Activated CD4-positive, alpha-beta T cell treated with anti-CD3 and anti-CD28 coated beads, Interleukin-2, Interleukin-4, amounts not matched to agents 100 ng/mL and 50 ng/mL, durations not matched to agents 16 hours and 8 hours (primary cell): ENCODE results near the gene NAAA.
A peak's percentile ranks its signal among the peaks of the same experiment; 100 is the strongest.
"Not testable (repeated sequence)": the region's sequence is repeated elsewhere in the genome, so short reads cannot be mapped to it uniquely, and the experiment has no call there.

Source experiments
- DNase-seq: peaks from one replicate; pipeline ENCODE4 v3.0.0-alpha.2; 2020; ENCODE audit warnings: low spot score

NAAA gene

DNA sequence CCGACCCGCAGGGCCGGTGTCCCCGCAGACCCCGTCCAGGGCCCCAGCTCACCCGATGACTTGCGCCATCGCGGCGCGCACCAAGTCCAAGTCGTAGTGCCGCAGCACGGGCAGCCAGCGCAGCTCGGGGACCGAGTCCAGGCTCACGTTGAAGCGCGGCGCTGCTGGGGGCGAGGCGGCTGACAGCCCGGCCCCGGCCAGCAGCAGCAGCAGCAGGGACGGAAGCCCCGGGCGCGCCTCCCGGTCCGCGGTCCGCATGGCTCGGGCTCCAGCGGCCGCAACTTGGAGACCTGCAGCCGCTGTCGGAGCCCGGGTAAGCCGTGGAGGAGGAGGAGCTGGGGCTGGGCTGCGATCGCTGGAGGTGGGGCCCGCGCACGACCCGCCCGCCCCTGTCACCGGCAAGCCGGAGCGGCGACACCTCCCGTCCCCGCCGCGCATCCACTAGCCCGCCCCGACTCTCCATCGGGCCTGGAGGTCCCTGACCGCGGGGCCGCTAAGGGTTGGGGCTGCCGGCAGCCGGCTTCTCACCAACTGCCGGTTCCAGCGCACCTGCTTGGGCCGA lies at the start of gene NAAA:
NAAA (minus strand) TSS at position 322 of the 562 bp plus-strand sequence; CDS start at position 258, 64 bp downstream.
- DNase-seq = peak; percentile 86

DNA sequence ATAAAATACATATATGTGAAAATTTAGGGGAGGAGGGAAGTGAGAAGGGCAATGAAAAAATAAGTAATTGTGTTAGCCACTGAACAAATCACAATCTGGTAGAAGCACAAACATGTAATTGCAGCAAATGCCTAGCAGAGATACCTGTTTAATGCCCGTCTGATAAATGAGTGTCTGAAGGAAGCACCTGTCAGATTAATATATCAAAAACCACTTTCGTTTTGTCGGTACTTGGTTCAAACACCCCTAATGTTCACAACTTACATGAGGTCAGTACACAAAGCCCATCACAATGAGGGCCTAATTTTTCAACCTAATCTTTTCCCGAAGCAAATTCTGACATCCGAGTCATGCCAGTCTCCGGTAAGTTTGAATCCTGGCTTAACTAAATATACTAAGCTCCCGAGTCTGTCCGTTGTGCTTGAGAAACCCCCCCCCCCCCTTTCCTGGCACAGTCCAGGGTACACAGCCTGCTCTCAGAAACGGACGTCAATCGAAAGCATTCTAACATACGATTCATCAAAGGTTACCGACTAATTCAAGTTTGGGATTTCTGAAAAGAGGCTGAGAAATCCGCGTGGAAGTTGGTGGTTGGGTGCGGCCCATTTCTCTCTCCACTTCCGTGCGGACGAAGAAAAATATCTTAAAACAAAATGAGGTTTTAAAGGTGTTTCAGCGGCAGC lies 49.2 kb upstream of the NAAA start:
- no peak for DNase-seq

DNA sequence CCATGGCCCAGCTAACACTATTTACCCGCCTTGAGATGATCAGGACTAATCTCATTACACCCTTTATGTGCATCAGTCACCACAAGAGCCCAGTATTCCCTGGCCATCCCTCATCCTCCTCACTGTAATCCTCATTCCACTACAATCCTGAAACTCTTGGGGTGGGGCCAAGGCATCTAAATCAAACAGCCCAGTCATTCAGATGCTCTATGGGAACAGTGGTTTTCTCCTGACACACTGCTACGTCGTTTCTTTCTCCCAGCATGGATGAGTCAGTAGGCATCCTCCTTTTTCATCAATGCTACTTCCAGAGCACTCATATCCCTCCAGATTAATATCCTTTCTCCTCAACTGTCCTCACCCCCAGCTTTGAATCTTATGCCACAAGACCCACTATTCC lies 44.3 kb upstream of the NAAA start:
- DNase-seq = no peak

DNA sequence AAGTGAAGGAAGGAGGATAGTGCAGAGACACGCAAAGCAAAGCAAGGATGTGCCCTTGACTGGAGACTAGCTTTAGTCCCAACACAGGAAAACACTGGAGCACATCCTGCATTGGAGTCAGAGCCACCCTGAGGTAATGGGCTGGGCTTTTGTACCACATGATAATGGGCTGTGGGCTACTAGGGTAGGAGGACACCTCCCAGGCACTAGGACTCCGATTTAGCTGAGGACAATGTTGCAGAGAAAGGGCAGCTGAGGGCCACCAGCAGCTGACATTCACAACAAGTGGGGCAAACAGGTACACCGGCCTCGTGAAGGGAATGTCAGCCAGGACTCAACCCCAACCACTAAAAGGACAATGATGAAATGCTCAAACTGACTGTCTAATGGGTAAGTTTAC lies 39.8 kb upstream of the NAAA start:
- no peak for DNase-seq

DNA sequence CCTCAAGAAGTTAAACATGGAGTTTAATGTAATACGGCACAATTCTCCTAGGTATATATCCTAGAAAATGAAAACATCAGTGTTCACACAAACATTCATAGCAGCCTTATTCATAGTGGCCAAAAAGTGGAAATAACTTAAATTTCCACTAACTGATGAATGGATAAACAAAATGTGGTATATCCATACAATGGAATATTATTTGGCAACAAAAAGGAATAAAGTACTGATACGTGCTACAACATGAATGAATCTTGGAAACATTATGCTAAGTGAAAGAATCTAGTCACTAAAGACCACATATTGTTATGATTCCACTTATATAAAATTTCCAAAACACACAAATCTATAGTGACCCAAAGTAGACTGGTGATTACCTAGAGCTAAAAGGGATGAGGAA lies 35.4 kb upstream of the NAAA start:
- no peak for DNase-seq

DNA sequence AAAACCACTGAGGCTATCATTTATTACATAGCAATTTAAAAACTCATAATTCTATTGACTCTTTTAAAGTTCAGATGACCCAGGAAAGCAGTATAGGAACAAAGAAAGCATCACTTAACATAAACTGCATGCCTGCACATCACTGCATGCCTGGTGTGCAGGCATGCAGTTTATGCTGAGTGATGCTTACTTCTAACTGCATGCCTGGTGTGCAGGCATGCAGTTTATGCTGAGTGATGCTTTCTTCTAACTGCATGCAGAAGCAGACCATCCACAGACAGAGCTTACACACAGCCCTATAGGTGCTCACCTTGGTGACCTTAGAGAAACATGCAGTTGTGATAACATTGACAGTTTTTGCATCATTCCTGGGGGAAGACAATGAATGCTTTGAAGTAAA lies 33.0 kb upstream of the NAAA start:
- no peak for DNase-seq

DNA sequence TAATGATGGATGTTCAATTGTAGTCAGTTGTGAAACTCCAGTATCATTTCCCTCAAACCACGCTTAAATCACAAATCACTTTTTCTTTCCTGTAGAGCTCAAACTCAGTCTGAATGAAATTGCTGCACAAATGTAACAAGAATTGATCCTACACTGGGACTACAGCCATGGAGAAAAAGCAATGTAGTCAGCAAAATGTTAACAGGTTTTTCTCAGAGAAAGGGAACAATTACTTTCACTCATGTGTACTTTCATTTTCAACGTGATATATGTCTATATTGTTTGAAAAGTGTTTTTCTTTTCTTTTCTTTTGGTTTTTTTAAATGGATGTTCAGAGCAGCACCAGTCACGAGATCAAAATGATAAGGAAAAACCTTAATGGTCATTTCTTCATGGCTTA lies 27.3 kb upstream of the NAAA start:
- no peak for DNase-seq

DNA sequence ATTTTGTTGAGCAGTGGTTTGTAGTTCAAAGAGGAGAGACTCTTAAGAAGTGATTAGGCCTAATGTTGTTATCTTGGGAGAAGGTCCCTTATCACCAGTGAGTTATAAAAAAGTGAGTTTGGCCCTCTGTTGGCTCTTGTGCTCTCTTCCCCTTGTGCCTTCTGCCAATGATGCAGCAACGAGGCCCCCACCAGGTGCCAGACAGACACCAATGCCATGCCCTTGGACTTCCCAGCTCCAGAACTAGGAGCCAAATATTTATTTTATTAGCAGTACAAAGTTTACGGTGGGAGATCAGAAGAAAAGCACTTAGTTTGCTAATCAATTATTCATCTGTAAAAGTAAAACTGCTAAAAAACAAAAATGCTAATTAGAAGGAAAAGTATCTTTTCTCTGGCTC lies 22.7 kb upstream of the NAAA start:
- no peak for DNase-seq

DNA sequence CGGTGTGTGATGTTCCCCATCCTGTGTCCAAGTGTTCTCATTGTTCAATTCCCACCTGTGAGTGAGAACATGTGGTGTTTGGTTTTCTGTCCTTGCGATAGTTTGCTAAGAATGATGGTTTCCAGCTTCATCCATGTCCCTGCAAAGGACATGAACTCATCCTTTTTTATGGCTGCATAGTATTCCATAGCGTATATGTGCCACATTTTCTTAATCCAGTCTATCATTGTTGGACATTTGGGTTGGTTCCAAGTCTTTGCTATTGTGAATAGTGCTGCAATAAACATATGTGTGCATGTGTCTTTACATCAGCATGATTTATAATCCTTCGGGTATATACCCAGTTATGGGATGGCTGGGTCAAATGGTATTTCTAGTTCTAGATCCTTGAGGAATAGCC lies 21.3 kb upstream of the NAAA start:
- DNase-seq = not testable (repeated sequence)

DNA sequence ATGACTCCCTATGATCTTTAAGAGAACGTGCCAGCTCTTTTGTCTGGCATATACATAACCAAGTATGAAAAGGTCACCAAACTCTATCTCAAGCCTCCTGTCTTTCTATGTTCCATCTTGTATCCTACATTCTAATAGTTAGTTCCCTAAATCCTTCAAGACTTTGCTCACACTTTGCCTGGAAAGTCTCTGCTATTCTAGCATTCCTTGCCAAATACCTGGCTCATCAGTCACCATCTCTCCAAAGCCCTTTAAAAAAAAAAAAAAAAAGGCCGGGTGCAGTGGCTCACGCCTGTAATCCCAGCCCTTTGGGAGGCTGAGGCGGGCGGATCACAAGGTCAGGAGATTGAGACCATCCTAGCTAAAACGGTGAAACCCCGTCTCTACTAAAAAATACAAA lies 17.7 kb upstream of the NAAA start:
- DNase-seq = not testable (repeated sequence)

DNA sequence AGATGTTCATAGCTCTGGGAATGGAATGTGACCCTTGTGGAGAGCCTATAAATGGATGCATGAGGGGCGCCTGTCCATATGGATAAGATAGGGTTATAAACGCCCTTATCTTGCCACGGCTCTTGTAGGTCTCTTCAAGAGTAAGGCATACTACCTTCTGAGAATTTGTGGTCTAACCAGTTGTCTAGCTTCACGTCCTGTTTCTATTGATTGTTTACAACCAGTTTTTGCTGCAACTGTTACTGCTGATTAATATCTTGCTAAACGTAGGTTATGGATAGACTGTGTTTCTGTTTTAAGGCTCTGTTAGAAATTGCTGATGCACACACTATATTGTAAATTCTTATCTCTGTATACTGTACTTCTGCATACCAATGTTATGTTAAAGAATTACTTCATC lies 14.0 kb upstream of the NAAA start:
- DNase-seq = peak; percentile 10

DNA sequence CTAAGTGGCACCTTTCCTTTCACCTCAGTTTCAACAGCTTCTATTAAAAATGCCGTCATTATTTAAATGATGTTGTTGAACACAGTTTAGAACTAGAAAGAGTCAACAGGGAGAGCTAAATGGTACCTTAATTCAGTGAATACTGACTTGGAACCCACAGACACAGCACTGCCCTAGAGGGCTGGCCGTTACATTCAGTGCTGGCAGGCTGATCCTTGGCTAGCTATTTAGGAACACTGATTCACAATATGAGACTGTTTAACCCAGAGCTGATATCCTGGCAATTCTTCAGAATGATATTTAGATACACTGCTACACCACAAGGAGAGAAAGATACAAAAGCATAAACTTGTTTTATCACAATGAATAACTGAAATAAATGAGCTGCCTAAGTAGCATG lies 12.7 kb upstream of the NAAA start:
- no peak for DNase-seq

DNA sequence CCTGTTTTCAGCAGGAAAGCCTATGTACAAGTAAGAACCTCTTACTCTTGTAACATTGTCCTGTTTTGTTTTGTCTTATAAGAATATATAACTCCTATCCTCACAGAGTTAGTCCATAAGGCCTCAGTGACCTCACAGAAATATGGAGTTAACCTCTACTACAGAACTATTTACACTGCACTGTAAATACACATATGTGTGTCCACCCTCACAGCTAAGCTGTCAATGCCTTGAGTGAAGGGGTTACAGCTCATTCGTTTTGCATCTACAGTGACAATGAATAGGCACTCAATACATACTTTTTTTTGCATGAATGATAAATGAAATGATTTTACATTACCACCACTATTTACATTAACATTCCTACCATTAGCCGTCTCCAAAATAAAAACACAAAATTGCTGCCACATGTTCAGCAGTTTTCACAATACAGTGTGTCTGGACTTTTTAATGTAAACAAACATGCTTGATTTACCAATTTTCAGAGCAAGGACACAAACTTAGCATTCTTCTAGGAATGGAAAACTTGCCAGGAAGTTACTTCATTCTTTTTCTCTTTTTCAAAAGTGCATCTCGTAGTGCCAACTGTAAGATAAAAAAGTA lies 9.5 kb upstream of the NAAA start:
- no peak for DNase-seq

DNA sequence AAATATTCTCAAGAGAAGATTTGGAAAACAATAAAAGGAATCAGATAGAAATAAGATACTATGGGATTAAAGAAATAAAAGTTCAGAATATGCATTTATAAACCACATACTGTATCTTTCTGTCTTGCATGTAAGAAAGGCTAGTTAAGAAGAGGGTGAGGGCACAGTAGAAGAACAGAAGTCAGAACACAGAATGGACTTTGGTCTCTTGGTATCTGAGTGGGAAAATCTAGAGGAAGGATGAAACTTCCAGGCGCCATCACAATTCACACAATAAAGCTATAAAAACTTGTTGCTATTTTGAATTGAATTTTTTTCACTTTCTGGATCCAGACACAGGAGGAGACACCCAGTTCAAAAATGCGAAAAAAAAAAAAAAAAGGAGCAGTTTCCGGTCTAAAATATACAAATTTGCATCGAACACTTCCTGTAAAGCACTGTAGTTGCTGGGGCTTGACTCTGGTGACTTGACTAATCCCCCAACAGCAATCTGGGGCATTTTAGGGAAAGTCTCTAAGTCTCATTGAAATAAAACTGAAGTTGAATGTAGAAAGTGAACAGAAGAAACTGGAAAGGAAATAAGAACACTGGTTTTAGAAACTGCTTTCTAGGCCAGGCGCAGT lies 8.1 kb upstream of the NAAA start:
- DNase-seq = no peak

DNA sequence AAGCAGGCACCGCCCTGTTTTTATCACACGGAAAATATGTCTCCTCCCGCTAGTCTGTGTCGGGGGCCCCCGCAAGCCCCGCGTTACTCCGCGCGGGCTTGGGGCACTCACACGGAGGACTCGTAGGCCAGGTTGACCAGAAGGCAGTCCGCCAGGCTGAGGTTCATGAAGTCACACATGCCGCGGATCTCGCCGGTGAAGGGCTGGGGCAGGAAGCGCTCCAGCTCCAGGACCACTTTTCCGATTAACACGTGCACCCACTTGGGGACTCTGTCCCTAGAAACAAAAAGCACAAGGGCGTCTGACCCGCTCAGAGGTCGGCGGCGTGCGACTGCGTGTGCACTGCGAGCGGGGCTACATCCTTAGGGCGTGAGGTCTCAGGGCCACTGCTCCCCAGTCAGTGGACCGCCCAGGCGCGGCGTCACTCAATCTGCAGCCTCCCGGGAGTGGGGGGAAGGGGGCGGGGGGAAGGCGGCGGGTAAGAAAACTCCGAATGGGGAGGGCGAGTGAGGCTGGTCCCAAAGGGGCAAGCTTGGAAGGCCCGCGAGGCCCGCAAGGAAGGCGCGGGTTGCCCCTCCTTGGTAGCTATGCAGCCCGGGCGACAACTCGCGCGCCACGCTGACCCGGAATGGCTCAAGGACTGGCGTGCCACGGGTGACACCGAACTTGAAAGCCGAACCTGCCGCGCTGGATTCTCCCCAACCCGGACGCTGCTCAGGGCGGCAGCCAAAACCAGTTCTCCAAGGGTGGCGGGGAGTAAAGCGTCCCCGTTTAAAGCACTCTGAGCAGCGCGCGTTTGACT lies 722 bp downstream of the NAAA start:
- DNase-seq = peak; percentile 74

DNA sequence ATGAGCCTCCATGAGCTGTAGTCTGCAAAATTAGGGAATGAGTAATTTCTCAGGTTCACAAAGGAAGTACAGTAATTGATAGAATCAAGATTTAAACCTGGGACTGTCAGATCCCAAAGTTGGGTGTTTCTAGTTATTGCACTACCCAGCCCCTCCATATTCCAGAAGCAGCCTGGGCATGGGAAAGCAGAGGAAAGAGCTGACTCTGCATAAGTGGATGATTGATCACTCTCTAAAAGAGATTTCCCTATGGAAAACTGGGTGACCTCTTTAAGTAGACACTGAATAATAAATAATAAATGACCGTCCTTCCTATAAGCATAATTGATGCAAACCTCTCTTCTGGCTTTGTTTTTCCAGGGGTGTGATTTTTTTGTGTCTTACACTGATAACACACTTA lies 5.2 kb downstream of the NAAA start:
- DNase-seq = no peak

DNA sequence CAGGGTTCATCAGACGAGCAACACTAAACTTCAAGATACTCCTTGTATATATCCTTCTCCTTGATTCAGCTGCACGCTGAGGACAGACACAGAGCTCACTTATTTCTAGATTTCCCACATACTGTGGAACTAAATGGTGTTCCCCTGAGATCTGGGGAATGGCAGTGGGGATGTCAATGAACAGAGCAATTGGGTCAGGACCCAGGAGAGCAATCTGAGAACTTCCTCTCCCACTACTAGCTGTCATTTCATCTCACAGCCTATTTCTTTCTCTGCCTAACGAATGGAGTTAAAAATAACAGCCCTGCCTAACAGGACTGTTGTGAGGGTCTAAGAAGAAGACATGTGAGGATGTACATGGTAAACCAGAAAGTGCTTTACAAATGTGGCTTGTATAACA lies 10.7 kb downstream of the NAAA start:
- no peak for DNase-seq

DNA sequence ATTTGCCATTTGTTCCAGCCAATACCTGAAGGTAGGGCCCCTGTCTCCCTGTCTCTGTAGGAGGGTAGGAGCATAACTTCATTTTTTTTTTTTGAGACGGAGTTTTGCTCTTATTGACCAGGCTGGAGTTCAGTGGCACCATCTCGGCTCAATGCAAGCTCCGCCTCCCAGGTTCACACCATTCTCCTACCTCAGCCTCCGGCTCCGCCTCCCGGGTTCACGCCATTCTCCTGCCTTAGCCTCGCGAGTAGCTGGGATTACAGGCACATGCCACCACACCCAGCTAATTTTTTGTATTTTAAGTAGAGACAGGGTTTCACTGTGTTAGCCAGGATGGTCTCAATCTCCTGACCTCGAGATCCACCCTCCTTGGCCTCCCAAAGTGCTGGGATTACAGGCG lies 15.9 kb downstream of the NAAA start:
- DNase-seq = not testable (repeated sequence)

DNA sequence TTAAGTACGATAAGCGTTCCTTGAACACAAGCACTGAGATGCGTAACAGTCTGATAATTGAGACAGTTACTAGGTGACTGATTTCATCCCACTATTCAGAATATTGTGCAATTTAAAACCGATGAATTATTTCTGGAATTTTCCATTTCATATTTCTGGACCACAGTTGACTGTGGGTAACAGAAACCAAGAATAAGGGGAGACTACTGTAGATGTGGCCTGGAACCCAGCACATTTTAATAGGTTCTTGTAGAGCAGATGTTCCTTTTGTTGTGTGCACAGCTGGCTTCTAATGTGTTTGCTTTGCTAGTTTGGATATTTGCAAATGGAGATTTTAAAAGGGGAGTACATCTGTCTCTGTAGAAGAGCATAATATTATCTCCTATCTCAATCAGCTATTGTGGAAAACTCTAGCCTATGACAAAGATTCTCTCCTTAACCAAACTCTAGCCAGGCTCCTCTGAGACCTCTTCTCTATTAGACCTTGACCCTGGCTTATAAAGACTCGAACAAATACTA lies 16.4 kb downstream of the NAAA start:
- no peak for DNase-seq

DNA sequence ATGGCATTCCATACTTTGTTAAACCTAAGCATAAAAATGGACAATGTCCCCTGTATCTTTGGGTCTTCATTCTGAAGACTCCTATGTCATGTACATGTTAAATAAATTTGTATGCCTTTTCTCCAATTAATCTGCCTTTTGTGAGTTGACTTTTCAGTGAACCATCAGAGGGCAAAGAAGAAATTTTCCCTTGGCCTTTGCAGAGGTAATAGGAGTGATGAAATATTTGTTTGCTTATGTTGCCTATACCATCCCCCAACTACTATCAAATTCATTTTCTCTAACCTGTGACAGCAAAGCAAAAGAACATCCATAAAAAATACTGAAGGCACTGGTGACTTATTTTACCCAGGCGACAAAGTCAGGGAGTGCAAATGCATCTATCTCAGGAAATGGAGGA lies 18.2 kb downstream of the NAAA start:
- DNase-seq = no peak

DNA sequence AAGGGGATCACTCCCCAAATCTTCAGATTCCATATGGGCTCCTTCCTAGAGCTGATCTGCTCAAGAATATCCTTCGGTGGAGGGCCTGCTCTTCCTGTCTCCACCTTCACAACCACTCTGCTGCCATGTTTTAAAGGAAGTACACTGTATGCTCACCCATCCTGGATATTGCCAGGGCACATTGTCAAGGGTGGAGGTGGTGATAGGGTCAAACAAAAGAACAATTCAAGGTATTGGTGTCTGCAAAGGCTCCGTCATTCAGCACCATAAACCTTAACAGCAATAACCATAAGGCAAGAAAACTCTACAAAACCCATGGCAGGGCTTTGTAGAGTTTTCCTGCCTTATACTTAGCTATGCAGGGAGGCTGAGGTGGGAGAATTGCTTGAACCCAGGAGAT lies 18.9 kb downstream of the NAAA start:
- DNase-seq = no peak

DNA sequence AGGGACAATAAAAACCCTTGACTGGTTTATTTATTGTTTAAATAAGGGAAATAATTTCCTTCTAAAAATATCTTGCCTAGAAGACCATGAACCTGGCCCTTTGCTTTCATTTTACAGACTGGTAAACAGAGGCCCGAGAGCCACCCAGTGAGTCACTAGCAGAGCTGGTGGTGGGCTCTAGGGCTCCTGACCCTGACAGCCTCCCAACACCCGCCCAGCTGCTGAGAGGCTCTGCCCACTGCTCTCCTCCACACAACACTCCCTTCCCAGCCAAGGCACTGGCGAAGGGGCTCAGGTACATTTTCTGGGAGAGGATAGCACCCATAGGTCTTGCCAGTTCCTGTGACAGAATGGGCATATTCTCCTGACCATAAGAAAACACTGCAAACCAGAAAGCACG lies 20.5 kb downstream of the NAAA start:
- DNase-seq = no peak
